Spleen (tissue), 11 donors: Measurements from ENCODE around the gene STAT4. TPM values are rescaled to one million over a fixed set of nuclear protein-coding genes. Genes with fewer than 3 reads are reported as not detected.

ENCODE experiments used
- DNase-seq: peaks from one replicate; pipeline ENCODE4 v3.0.0-alpha.2; 2020
- H3K27ac ChIP-seq, 8 donors: fragments of 200-600 bp; sonication (generic) in 7 of 8; 1 replicate in 4 of 8; 2 replicates in 4 of 8; pipeline versions ENCODE4 v1.5.0 to v1.8.0; 2016 to 2021; ENCODE audit warnings: inconsistent platforms in 4 of 8, mild to moderate bottlenecking in 4 of 8, moderate library complexity in 1 of 8
- H3K27me3 ChIP-seq, 7 donors: fragments of 200-600 bp; sonication (generic) in 6 of 7; replicated peaks in 1 of 7; 1 replicate in 4 of 7; 2 replicates in 3 of 7; pipeline versions ENCODE4 v1.5.0 to v1.8.0; 2016 to 2021; ENCODE audit warnings: inconsistent platforms in 3 of 7, mild to moderate bottlenecking in 1 of 7
- H3K36me3 ChIP-seq, 6 donors: fragments of 200-600 bp; sonication (generic) in 5 of 6; 1 replicate in 4 of 6; 2 replicates in 2 of 6; pipeline versions ENCODE4 v1.5.0 to v1.8.0; 2016 to 2021; ENCODE audit warnings: inconsistent platforms in 2 of 6
- H3K4me1 ChIP-seq, 6 donors: fragments of 200-600 bp; sonication (generic) in 5 of 6; 1 replicate in 3 of 6; 2 replicates in 3 of 6; pipeline versions ENCODE4 v1.5.0 to v1.8.0; 2016 to 2021; ENCODE audit warnings: inconsistent platforms in 3 of 6
- H3K4me3 ChIP-seq, 8 donors: fragments of 200-600 bp; sonication (generic) in 7 of 8; 1 replicate in 4 of 8; 2 replicates in 4 of 8; pipeline versions ENCODE4 v1.5.0 to v1.8.0; 2016 to 2021; ENCODE audit warnings: inconsistent platforms in 4 of 8, mild to moderate bottlenecking in 4 of 8, moderate library complexity in 2 of 8
- H3K9me3 ChIP-seq, 8 donors: fragments of 200-600 bp; sonication (generic) in 7 of 8; 1 replicate in 4 of 8; 2 replicates in 4 of 8; pipeline versions ENCODE4 v1.5.0 to v1.8.0; 2016 to 2021; ENCODE audit warnings: inconsistent platforms in 4 of 8
- POLR2A ChIP-seq, 3 donors: fragments of 450-650 bp; IDR thresholded peaks; one replicate each; pipeline ENCODE4 v1.5.1; 2017; ENCODE audit warnings: antibody characterized with exemption in 3 of 3, mild to moderate bottlenecking in 1 of 3
- POLR2AphosphoS5 ChIP-seq, 3 donors: sonication (generic); formaldehyde crosslinking; IDR thresholded peaks; one replicate each; pipeline ENCODE4 v1.5.1; 2017; ENCODE audit warnings: antibody characterized with exemption in 3 of 3
- WGBS, 5 donors: extraction: QIAGEN DNeasy Blood & Tissue Kit in 3 of 5; methylation state at CpG; one replicate each; pipeline versions ENCODE4 v1.1.5 to v1.1.7; 2013 to 2018; 5-methylcytosine and 5-hydroxymethylcytosine counted together
- intact Hi-C: fragments of 100-400 bp; cut with DNase I; formaldehyde crosslinking; loops from one replicate; pipeline ENCODE4 v1.15.0; 2023; ENCODE audit warnings: low total_unique reads
- polyA plus RNA-seq, 3 donors: library from polyadenylated mRNA; stranded (reverse); fragments of 200-250 nt; gene quantifications; one replicate each; pipeline ENCODE4 v1.2.1, GENCODE V29; 2013
- total RNA-seq, 7 donors: library from RNA; depleted of rRNA in 3 of 7; stranded (reverse); fragments of >200 nt in 3 of 7; fragmentation: NEBNext Ultra II Directional in 4 of 7; extraction: Animal tissue kit (Norgen Biotek cat#: 25700) in 4 of 7; gene quantifications; one replicate each; pipeline versions ENCODE4 v1.1.0 to v1.2.1, GENCODE V29; 2016 to 2021
- TF ChIP-seq, protein P1 (sequence below), 11 experiments: fragments of 200-600 bp in 7 of 11; fragments of 450-650 bp in 4 of 11; sonication (generic) in 4 of 11; IDR thresholded peaks in 8 of 11; conservative IDR thresholded peaks in 3 of 11; 1 replicate in 7 of 11; 2 replicates in 4 of 11; pipeline versions ENCODE4 v1.4.0 to v1.8.0; 2016 to 2021; ENCODE audit warnings: antibody characterized with exemption in 11 of 11, inconsistent platforms in 4 of 11, mild to moderate bottlenecking in 1 of 11
- donor health status: healthy with polysubstance abuse.
- donor health status: DM: no; HTN: no; CAD: no; lungs with moderate emphysema.
- donor health status: DM: no; HTN: no; CAD: no.
- donor health status: Bipolar disorder and iron deficiency.
- donor health status: healthy.
- donor health status: DM: no; HTN: no; CAD: no.
- donor health status: DM: yes; HTN: yes; CAD: no.

Gene STAT4
- total and polyA plus RNA-seq, 10 donors, result 4.0 to 36.7 (median 25.6) TPM

DNA sequence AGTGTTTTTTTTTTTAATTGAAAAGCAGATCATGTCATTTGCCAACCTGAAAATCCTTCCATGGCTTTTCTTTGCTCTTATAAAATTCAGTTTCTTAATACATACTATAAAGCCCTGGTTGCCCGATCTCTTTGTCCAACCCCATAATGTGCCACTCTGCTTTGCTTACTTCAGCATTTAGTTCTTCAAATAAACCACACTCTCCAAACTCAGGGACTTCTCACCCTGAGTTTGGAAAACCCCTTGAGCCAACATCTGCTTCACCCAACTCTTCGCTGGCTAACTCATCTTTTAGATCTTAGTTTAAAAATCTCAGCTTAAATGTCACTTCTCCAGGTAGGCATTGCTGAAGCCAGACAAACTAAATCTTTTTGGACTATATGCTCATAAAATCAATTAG, 135.6 kb downstream of the STAT4 start:
- no peak for DNase-seq
- Histone ChIP-seq H3K27me3 (no peaks in the 10 kb centered on the region), H3K27ac (peak overlapping the region; percentile 86 to 97 (median 95)), H3K4me3 (no peak overlapping the region), H3K9me3 (no peaks in the 10 kb centered on the region), H3K36me3 (peaks cover 0 to 28% (median 6%) of the 10 kb centered on the region in 6 donors), H3K4me1 (peaks cover 45 to 77% (median 61%) of the 10 kb centered on the region in 6 donors)
- TF ChIP-seq, protein P1, sequence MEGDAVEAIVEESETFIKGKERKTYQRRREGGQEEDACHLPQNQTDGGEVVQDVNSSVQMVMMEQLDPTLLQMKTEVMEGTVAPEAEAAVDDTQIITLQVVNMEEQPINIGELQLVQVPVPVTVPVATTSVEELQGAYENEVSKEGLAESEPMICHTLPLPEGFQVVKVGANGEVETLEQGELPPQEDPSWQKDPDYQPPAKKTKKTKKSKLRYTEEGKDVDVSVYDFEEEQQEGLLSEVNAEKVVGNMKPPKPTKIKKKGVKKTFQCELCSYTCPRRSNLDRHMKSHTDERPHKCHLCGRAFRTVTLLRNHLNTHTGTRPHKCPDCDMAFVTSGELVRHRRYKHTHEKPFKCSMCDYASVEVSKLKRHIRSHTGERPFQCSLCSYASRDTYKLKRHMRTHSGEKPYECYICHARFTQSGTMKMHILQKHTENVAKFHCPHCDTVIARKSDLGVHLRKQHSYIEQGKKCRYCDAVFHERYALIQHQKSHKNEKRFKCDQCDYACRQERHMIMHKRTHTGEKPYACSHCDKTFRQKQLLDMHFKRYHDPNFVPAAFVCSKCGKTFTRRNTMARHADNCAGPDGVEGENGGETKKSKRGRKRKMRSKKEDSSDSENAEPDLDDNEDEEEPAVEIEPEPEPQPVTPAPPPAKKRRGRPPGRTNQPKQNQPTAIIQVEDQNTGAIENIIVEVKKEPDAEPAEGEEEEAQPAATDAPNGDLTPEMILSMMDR (IDR thresholded peaks at IDR 0.05 in 8 of 11, conservative IDR thresholded peaks at IDR 0.05 in 3 of 11), result no peak
- TF ChIP-seq POLR2A (IDR thresholded peaks at IDR 0.05) (no peak), POLR2AphosphoS5 (IDR thresholded peaks at IDR 0.05) (no peak)
- 61 to 75% (median 72%) methylated on average over 2 of the region's 2 CpGs for WGBS, 5 donors
- intact Hi-C loops, result no loop called here

DNA sequence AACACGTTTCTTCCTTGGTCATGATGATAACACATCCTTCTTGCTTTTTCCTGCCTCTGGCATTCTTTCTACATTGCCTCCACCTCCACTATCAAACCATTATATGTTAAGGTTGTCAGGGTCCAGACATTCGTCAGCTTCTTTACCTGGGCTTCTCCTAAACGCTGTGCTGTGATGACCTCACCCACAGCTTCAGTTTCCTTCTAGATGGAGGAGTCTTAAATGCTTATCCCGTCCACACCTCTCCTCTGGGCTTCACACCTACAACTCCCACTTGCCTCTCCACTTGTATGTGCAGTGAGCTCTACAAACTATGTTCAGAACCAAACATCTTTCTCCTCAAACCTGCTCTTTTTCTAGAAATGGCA, 136.2 kb downstream of the STAT4 start:
- Histone ChIP-seq H3K4me3 (peak overlapping the region; percentile 88 to 99 (median 94)), H3K27ac (peak overlapping the region; percentile 86 to 97 (median 95)), H3K9me3 (no peaks in the 10 kb centered on the region), H3K27me3 (no peaks in the 10 kb centered on the region), H3K36me3 (peaks cover 0 to 34% (median 9%) of the 10 kb centered on the region in 6 donors), H3K4me1 (peaks cover 43 to 78% (median 62%) of the 10 kb centered on the region in 6 donors)
- DNase-seq, result no peak
- WGBS, 5 donors, result 35 to 47% (median 39%) methylated on average over 4 of the region's 4 CpGs
- TF ChIP-seq, protein P1 (IDR thresholded peaks at IDR 0.05 in 8 of 11, conservative IDR thresholded peaks at IDR 0.05 in 3 of 11), result no peak
- TF ChIP-seq POLR2A (IDR thresholded peaks at IDR 0.05), result no peak
- no peak for TF ChIP-seq POLR2AphosphoS5 (IDR thresholded peaks at IDR 0.05)
- intact Hi-C loops, result no loop called here

DNA sequence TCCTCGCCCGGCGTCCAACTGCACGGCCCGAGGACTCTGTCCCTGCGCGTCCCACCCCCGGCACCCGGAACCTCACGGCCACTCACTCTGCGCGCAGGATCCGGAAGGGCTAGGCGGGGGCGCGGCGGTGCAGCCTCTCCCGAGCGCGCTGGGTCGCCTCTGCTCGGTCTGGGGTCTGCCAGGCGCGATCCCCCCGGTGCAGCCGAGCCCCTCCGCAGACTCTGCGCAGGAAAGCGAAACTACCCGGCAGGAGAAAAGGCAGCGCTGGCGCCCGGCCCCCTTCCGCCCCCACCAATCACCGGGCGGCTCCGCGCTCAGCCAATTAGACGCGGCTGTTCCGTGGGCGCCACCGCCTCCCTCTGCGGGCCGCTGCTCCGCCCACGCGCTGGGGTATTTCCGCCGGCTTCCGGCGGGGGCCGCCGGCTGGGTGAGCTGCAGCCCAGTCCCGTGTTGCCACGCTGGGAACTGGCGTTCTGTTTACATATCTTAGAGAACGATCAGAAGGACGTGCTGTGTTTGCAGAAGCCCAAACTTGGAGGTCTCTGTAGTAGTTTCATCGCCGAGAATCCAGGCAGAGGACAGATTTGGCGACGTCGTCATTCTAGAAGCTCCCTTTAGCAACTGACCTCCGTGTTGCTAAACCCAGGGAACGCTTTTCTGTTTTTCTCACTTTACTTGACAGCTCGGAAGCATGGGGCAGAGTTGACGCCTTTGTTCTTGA, 136.7 kb downstream of the STAT4 start, which contains the start of gene STAT1:
STAT1 (minus strand) TSS at position 240 of the 721 bp plus-strand sequence. CDS start 4,168 bp downstream, outside the sequence.
- Histone ChIP-seq H3K27ac (peak within 1 kb of the TSS; percentile 86 to 97 (median 95)), H3K4me3 (peak within 1 kb of the TSS; percentile 88 to 99 (median 94)), H3K36me3 (peaks cover 0 to 39% (median 12%) of the 10 kb centered on the region in 6 donors), H3K27me3 (no peaks in the 10 kb centered on the region), H3K4me1 (peaks cover 42 to 78% (median 64%) of the 10 kb centered on the region in 6 donors), H3K9me3 (no peaks in the 10 kb centered on the region)
- intact Hi-C loops, result no loop called here
- 0 to 1% (median 0%) methylated on average over 20 to 68 of the region's 68 CpGs for WGBS, 5 donors
- peak; percentile 97 for DNase-seq
- TF ChIP-seq POLR2AphosphoS5 (IDR thresholded peaks at IDR 0.05), result peak; percentile 95 to 99 (median 99)
- TF ChIP-seq, protein P1 (IDR thresholded peaks at IDR 0.05 in 8 of 11, conservative IDR thresholded peaks at IDR 0.05 in 3 of 11), result peak in 3 of 11 experiments; percentile 25 to 52 (median 48)
- TF ChIP-seq POLR2A (IDR thresholded peaks at IDR 0.05), result peak; percentile 67 to 95 (median 90)

DNA sequence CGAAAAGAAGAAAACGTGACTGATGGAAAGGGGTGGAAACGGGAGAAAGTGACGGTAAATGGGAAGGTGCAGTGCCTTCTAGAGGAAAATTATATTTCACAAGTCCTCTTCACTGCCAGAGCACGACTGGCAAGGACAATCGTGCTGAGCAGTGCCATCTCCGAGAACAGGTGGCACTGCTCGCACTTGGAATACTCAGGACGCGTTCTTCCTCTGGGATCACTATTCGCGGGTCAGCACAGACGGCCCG, 137.2 kb downstream of the STAT4 start:
- H3K27me3 ChIP-seq, result no peaks in the 10 kb centered on the region
- H3K4me1 ChIP-seq, result peaks cover 47 to 78% (median 66%) of the 10 kb centered on the region in 6 donors
- no peaks in the 10 kb centered on the region for H3K9me3 ChIP-seq
- no peak for DNase-seq
- TF ChIP-seq POLR2AphosphoS5 (IDR thresholded peaks at IDR 0.05) (no peak), POLR2A (IDR thresholded peaks at IDR 0.05) (no peak)
- TF ChIP-seq, protein P1 (IDR thresholded peaks at IDR 0.05 in 8 of 11, conservative IDR thresholded peaks at IDR 0.05 in 3 of 11), result no peak
- H3K4me3 ChIP-seq, result peak overlapping the region; percentile 88 to 99 (median 94)
- WGBS, 5 donors, result 0% methylated on average over 12 to 14 of the region's 14 CpGs
- peak overlapping the region; percentile 86 to 97 (median 95) for H3K27ac ChIP-seq
- intact Hi-C loops, result no loop called here
- peaks cover 0 to 44% (median 17%) of the 10 kb centered on the region in 6 donors for H3K36me3 ChIP-seq
